ENCODE results near the gene EPHA8. TPM values are rescaled to one million over a fixed set of nuclear protein-coding genes. Genes with fewer than 3 reads are reported as not detected.

The EPHA8 gene
- total RNA-seq, 2 donors from 2014 or later, result not detected

- Histone ChIP-seq H3K4me3 (no peak overlapping the region), H3K36me3 (no peaks in the 10 kb centered on the region), H3K27ac (peak overlapping the region; percentile 7 to 29), H3K9me3 (no peaks in the 10 kb centered on the region), H3K27me3 (no peaks in the 10 kb centered on the region), H3K4me1 (peaks cover 0 to 9% of the 10 kb centered on the region in 2 donors)
- no peak for DNase-seq (ENCODE audit: low spot score)
- no peak for TF ChIP-seq CTCF (IDR thresholded peaks at IDR 0.05)
Measured at GRCh38 chr1:22582661-22583635, 19.7 kb downstream of the EPHA8 start.

- no peak for TF ChIP-seq CTCF (IDR thresholded peaks at IDR 0.05)
- Histone ChIP-seq H3K27me3 (no peaks in the 10 kb centered on the region), H3K4me1 (peaks cover 0 to 9% of the 10 kb centered on the region in 2 donors), H3K36me3 (no peaks in the 10 kb centered on the region), H3K27ac (no peak overlapping the region), H3K9me3 (no peaks in the 10 kb centered on the region), H3K4me3 (no peak overlapping the region)
- no peak for DNase-seq (ENCODE audit: low spot score)
Measured at GRCh38 chr1:22584001-22584562, 20.8 kb downstream of the EPHA8 start.

- Histone ChIP-seq H3K27ac (no peak overlapping the region), H3K27me3 (no peaks in the 10 kb centered on the region), H3K36me3 (no peaks in the 10 kb centered on the region), H3K4me3 (no peak overlapping the region), H3K4me1 (peaks cover 0 to 9% of the 10 kb centered on the region in 2 donors), H3K9me3 (no peaks in the 10 kb centered on the region)
- no peak for DNase-seq (ENCODE audit: low spot score)
- no peak for TF ChIP-seq CTCF (IDR thresholded peaks at IDR 0.05)
Measured at GRCh38 chr1:22584970-22585369, 21.7 kb downstream of the EPHA8 start.

DNA sequence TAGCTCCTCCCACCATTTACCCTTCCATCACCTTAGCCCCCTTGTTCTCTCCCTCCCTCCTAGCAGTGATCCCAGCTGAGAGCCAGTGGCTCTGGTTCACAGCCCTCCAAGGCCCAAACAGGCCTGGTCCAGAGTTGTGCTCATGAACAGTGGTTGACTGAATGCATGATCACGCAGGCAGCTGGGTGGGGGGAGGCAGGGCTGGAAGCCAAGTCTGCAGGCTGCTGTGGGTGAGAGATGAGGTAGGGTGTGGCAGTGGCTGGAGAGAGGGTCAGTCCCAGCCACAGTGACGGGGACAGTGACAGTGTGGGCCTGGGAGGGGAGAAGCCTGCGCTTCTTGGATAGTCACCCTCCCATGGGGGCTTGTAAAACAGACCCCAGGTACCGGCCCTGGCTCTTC is 22.2 kb downstream of the EPHA8 start:
- no peak overlapping the region for H3K27ac ChIP-seq
- no peaks in the 10 kb centered on the region for H3K9me3 ChIP-seq
- H3K27me3 ChIP-seq, result no peaks in the 10 kb centered on the region
- DNase-seq (ENCODE audit: low spot score), result no peak
- H3K36me3 ChIP-seq, result no peaks in the 10 kb centered on the region
- H3K4me3 ChIP-seq, result no peak overlapping the region
- peaks cover 0 to 9% of the 10 kb centered on the region in 2 donors for H3K4me1 ChIP-seq
- TF ChIP-seq CTCF (IDR thresholded peaks at IDR 0.05), result no peak

GRCh38 chr1:22586356-22587130 is 23.3 kb downstream of the EPHA8 start:
- Histone ChIP-seq H3K4me1 (peaks cover 0 to 9% of the 10 kb centered on the region in 2 donors), H3K27ac (no peak overlapping the region), H3K36me3 (no peaks in the 10 kb centered on the region), H3K4me3 (no peak overlapping the region), H3K27me3 (no peaks in the 10 kb centered on the region), H3K9me3 (no peaks in the 10 kb centered on the region)
- no peak for TF ChIP-seq CTCF (IDR thresholded peaks at IDR 0.05)
- DNase-seq (ENCODE audit: low spot score), result no peak

Measured in right atrium auricular region (tissue), 2 donors.